MV-4-11 (cell line): ENCODE measurements around the gene ZP2.
"Not testable (repeated sequence)": the region's sequence is repeated elsewhere in the genome, so short reads cannot be mapped to it uniquely, and the experiment has no call there.

Experiments used
- DNase-seq: peaks from one replicate; lab custom pipeline; 2025; lab: John Stamatoyannopoulos, UW

Gene ZP2

DNA sequence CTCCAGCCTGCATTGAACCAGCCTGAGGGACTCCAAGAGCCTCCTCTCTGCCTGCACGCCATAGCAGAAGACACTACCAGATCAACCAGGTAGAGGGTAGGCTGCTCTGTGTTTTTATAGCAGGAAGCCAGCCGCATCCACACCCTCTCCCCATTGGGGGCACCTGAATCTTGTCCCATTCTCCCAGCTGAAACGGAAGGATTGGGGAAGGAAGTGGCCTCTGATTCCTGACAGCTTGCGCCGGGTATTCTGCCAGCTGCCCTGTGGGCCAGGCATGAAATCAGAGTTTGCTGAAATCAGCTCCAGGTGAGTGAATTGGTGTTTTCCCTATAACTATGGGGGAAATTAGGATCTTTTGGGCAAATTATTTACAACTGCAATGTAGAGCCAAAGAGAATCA is at the start of gene ZP2:
Gene ZP2, minus strand, starts transcription at position 89 of the 400 bp plus-strand sequence. Its CDS starts 27 bp downstream, at position 62.
- no peak for DNase-seq

DNA sequence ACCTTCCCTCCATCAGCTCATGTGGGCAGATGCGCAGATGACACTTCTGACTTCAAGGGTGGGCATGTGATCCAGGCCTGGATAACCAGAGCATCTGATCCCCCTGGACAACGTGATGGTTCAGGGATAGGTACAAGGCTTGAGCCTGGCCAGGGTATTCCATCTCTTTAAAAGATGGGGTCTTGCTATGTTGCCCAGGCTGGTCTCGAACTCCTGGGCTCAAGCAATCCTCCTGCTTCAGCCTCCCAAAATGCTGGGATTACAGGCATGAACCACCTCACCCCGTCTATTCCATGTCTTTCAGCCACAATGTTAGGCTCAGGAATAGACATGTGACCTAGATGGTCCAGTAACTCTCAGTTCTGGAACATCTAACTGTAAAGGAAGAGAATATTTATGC is 45.9 kb upstream of the ZP2 start:
- DNase-seq = no peak

DNA sequence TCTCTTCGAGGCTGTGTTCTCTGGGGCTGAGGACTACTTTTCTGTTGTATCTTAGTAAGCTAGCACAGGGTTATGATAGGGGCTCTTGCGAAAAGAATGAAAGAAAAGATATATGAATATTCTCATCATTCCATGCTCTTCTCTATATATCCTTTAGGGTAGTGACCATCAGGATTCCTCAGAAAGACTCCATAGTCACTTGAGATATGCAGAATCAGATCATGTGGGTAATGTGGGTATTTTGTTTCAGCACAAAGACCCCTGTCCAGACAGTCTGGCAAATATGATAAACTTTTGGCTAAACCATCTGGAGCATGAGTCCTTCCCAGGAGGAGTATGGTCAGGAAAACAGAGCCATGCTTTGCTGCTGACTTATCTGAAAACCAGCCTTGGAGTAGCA is 45.3 kb upstream of the ZP2 start:
- no peak for DNase-seq

DNA sequence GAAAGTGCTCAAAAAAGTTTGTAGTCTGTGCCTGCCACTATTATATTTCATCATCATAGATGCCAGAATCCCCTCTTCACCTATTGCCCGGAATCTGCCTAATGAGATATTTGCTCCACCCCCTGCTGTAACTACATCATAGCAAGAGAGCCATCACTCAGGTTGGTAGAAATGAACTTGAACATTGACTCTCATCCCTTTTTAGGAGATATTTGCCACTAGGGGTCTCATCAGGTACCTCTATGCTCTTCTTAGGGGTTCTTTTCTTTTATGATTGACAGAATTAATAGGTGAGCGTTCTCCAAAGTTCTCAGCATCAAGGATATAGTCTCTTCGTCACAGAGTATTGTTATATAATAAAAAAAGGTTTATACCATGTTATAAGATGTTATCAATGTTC is 42.1 kb upstream of the ZP2 start:
- DNase-seq = no peak

DNA sequence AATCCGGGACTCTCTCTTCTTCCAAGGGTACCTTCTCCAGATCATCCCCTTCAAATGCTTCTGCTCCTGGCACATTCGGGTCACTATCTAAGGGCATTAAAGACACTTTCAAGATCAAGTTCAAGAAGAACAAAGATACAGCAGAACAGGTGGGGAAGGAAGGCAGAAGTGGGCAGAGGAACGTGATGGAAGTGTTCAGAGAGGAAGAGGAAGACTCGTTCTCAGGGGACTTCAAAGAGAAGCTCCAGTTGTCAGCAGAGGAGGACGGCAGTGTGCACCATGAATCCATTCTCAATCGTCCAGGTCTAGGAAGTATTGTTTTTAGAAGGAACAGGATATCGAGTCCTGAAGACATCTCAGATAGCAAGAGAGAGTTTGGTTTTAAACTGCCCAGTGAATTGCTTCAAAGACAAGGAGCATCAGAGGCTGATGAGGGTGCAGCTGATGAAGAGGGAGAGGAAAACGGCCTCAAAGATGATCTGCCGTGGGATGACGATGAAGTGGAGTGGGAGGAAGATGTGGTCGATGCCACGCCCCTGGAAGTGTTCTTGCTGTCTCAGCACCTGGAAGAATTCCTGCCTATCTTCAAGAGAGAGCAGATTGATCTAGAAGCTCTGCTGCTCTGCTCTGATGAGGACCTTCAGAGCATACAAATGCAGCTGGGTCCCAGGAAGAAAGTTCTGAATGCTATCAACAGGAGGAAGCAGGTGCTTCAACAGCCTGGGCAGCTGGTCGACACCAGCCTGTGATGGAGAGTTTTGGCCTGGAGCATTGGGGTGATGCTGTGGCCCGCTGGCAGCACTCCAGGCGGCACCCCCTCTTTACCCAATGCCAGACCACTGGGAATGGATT is 38.9 kb upstream of the ZP2 start:
- no peak for DNase-seq

DNA sequence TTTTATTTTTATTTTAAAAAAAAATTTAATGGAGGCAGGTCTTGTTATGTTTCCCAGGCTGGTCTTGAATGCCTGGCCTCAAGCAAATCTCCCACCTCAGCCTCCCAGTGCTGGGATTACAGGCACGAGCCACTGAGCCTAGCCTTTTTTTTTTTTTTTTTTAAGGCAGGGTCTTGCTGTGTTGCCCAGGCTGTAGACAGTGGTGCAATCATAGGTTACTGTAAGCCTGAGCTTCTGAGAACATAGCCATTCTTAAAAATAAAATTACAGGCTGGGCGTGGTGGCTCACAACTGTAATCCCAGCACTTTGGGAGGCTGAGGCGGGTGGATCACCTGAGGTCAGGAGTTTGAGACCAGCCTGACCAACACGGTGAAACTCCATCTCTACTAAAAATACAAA is 36.8 kb upstream of the ZP2 start:
- DNase-seq = not testable (repeated sequence)

DNA sequence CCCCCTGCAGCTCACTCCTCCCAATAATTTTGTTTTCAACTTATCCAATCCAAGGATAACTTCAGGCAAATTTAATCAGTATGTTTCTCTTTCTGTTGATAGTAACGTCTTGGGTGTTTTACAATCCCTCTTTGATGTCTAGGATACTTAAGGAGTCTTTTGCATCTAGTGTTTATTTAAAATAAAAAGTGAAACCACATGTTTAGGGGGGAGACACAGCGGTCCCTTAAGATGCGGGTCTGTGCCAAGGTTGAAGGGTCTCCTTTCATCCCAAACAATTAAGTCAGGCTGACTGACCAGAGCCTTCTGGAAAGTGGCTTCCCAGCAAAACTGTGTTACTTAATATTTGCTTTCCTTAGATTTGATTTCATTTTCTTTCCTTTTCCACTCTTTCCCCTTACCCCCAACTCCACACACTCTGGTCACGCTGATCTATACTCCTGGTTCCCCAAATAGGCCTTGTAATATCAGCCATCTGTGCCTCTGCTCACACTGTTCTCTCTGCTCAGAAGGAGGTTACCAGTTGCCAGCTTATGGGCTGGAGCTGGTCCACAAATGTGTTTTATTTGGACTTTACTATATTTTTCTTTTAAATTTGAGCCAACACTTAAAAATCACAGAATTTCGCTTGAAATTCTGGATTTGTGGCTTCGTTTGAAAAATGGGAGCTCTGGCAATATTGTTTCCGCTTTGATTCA is 33.3 kb upstream of the ZP2 start:
- DNase-seq = no peak

DNA sequence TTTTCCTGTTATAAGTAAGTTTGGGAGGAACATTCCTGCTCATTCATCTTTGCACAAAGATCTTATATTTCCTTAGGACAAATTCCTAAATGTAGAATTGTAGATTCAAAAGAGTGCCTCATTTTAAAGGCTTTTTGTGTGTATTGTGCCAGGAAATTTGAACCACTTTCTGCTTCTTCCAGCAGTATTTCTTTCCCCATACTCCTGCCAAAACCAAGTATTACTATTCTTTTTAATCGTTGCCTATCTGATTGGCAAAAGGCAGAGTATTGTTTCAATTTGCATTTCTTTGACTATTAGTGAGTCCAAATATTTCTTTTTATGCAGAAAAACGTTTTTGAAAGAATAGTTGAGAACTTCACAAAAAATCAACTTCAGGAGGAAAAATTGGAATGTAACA is 31.4 kb upstream of the ZP2 start:
- DNase-seq = no peak

DNA sequence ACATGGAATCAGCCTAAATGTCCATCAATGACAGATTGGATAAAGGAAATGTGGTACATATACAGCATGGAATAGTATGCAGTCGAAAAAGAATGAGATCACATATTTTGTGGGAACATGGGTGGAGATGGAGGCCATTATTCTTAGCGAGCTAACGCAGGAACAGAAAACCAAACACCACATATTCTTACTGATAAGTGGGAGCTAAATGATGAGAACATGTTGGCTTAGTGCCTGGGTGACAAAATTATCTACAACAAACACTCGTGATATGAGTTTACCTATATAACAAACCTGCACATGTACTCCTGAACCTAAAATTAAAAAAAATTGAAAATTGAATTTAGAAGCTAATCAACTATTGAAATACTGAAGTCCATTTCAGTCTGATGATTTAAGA is 28.3 kb upstream of the ZP2 start:
- no peak for DNase-seq

DNA sequence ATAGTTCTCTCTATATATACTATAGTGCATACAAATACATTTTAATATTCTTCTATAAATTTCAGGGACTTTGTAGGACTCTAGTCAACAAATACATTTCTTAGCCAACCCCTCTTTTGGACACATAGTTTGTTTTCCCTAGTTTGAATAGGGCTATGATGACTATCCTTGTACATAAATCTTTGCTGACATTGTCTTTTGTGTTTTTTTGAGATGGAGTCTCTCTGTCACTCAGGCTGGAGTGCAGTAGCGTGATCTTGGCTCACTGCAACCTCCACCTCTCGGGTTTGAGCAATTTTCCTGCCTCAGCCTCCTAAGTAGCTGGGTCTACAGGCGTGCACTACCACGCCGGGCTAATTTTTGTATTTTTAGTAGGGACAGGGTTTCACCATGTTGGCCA is 25.5 kb upstream of the ZP2 start:
- DNase-seq = no peak

DNA sequence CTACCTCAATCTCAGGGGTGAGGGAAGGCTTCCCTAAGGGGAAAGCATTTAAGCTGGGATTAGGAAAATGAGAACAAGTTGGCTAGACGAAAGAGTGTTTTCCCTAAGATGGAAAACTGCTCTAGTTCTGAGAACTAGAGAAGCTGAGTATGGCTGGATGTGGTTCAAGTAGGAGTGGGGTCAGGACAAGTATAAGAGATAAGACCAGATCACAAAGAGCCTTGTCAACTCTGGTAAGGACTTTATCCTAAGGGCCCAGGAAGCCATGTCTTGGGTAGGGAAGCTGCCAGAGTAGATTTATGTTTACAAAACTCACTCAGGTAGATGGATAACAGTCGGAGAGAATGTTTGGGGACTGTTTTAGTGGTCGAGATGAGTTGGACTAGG is 23.8 kb upstream of the ZP2 start:
- no peak for DNase-seq

DNA sequence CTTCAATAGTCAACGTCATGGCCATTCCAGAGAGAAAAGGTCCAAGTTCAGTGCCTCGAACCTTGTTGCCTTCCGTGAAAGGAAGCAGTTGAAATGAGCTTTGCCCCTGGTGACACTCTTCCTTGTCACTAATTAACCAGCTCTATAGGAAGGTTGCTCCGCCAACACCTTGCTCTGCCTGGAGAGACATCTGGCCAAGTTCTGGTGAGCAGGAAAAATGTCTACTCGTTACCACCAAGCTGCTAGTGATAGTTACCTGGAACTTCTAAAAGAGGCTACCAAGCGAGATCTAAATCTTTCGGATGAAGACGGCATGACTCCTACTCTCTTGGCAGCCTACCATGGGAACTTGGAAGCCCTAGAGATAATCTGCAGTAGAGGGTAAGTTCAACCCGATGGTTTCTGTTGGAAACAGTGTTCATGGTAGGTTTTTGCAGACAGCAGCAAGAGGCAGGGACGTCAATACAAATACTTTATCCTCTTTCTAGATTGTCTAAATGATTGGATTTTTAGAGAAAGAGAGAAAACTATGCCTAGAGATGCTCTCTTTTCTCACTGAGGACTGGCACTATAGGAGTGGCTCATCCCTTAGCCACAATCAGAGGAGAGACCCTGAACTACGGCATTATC is 22.3 kb upstream of the ZP2 start, which contains the start of gene ANKS4B:
Gene ANKS4B, plus strand, starts transcription at position 179 of the 630 bp plus-strand sequence. Its CDS starts 39 bp downstream, at position 218.
- no peak for DNase-seq

DNA sequence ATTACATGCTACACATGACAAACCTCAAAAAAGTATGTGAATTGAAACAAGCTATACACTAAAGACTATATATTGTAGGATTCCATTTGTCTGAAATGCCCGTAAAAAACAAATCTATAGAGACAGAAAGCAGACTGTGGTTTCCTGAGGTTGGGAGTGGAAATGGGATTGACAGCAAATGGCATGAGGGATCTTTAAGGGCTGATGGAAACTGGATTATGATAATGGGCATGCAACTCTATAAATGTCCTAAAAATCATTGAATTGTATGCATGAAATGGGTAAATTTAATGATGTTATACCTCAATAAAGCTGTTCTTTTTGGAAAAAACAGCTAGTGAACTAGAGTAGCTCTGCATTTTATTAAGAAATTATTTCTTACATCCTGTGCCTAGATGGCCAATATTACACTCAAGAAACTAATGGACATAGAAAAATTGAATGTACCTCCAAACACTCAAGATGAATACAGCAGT is 21.7 kb upstream of the ZP2 start:
- no peak for DNase-seq

DNA sequence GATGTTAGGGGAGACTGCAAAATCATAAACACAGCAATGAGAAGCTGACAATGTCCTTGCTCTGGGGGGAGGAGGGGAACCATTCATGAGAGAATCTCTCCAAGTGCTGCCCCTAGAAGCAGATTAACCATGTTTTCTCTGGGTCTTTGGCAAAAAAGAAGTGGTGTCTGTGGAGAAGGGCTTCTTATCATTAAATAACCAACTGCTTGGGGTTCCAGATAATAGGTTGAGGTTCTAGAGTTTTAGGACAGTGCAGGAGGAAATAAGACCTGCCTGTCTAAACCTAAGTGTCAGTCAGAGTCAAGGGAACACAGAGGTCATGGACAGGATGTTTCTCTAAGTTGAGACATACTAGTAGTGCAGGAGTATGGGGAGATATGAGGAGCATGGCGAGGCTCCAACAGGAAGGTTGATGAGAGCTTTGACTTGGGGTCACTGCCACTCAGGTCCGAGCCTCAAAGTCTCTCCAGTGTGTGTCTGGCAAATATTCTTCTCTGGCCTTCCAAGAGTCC is 17.0 kb upstream of the ZP2 start:
- DNase-seq = no peak

DNA sequence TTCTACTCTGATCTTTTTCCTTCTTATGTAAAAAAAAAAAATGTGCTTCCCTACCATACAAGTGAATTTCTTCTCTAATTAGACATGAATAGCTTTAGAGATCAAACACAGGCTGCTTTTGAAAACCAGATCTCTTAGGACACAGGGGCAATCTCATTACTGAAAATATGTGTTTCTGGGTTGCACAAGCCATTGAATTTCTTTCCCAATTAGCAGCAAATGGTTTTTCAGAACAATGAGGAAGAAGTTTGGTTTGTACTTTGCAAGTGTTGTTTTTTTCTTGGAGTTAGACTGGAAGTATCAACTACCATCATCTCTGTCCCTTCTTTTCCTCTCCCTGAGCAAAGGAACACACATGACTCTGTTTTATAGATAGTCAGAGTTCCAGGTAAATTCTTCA is 16.5 kb upstream of the ZP2 start:
- DNase-seq = no peak

DNA sequence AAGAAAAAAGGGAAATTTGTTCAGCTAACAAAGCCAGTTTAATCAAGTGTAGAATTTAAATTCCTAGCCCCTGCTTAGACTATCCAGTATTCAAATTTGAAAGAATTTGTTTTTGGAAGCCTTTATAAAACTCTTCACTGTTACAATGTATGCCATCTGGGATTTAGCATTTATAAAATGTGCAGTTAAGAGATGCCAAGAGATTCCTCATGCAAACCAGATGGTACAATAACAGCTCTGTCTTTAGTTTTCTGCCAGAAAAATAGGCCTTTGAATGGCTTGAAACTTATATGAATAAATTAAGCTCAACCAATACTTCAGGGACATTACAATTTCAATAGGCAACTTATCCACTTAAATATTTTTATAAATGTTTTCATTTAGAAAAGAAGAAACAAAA is 15.4 kb upstream of the ZP2 start:
- DNase-seq = no peak

DNA sequence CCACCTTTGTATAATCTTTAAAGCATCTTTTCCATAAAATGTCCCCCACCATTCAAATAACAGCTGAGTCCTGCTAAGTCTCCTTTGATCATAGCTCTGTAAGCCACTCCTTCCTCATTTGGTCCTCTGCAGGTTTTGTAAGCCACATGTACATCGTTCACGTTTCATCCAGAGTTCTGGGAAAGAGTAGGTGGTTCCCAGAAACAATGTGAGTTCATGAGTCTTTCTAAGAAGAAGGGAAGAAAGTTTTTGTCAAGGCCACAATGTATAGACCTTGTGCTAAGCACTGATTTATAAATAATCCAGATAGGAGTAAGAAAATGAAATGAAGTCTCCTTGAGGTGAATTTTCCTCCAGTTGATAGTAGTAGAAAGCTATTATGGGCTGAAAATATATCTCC is 13.4 kb upstream of the ZP2 start:
- DNase-seq = no peak

DNA sequence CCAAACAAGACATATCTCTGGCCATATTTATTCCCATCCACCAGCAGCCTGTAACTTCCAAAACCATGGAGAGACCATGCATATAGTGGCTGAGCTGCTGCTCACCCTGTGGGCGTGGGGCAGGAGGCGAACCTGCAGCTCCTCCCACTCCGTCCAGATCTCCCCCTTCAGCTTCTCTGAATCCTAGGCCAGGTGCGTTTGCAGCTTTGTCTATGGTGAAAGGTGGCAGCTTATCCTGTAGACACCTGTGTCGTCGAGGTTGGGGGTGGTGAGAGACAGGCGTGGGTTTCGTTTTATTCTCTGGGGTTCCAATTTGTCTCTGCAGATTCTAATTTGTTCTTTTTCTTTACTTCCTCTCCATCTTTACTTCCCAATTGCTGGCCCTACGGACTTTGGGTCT is 12.4 kb upstream of the ZP2 start:
- DNase-seq = no peak

DNA sequence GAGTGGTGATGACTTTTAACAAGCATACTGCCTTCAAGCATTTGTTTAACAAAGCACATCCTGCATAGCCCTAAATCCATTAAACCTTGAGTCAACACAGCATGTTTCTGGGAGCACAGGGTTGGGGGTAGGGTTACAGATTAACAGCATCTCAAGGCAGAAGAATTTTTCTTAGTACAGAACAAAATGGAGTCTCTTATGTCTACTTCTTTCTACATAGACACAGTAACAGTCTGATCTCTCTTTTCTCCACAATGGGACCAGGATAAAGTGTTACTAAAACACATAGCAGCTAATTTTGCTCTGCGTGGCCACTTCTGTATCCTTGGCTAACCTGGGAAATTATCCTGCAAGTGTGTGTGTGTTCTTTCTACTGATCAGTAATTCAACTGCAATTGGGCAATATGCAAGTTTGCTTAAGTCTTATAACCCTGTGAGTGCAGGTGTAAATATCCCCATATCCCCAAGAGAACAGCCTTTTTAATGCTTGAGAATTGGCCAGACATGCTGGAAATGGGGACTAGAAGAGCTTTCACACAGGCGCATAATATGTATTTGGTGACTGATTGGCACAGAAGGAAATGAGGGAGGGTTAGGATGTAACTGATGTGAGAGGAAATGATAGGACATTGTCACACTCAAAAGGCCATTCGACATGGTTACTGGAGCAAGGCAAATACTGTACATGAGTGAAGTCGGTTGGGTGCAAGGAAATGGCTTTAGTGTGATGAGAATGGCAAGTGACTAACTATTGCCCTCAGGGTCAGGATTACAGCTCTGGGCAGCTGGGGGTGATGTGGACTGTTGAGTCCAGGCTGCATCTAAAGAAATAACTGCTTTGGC is 11.3 kb upstream of the ZP2 start:
- no peak for DNase-seq

DNA sequence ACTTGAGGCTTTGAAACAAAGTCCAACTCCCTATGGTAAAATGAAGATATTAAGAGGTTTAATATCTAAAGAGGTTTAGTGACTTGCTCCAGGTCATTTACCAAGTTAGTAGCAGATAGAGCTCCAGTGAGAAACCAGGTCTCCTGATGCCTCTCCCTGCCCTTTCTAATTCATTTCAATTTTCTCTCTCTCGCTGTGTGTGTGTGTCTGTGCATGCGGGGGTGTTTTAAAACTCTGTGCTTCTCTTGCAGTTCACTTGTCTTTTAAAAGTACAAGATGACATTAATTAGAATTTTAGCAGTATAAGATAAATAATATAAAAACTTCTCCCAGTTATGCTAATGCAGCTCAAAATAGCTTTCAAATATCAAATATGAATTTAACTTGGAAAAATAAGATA is 8.2 kb upstream of the ZP2 start:
- no peak for DNase-seq

DNA sequence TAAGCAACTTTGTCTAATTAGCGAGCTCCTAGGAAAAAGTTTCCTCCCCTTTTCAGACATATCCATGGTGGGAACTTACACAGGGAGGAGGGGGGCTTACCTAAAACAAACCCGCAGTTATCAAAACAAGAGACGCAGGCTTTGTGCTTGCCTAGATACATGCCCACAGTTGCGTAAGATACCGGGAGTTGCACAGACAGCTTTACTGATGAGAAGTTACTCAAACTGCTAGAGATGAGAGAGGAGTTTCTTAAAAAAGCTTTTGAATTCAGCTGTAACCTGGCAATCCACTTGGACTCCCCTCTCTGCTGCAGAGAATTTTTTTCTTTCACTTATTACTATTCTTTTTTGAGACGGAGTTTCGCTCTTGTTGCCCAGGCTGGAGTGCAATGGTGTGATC is 6.8 kb upstream of the ZP2 start:
- DNase-seq = peak; percentile 12

DNA sequence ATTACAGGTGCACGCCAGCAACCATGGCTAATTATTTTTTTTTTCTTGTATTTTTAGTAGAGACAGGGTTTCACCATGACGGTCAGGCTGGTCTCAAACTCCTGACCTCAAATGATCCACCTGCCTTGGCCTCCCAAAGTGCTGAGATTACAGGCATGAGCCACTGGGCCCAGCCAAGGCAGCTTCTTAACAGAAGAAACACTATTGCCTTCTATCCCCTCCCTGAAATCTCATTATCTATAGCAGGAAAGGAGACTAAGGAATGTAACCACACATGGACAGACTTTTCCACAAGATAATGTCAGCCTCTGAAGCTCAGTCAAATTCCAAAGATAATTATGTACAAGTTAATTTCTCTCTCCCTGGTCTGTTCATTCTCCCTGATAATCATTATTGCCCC is 5.7 kb upstream of the ZP2 start:
- no peak for DNase-seq
